OCI-LY1 (cell line): Measurements from ENCODE around the gene ADAM19.

Experiments
- EZH2 ChIP-seq: fragments of 200-600 bp; sonication (generic), shearing (Covaris generic); IDR thresholded peaks from 2 replicates; pipeline ENCODE4 v1.8.0; 2017; ENCODE audit warnings: borderline replicate concordance, mixed run types, mild to moderate bottlenecking, antibody characterized with exemption, low read length, moderate library complexity, mixed read lengths
- TF ChIP-seq, protein P1 (sequence below): fragments of 200-600 bp; sonication (generic), shearing (Covaris generic); IDR thresholded peaks from 2 replicates; pipeline ENCODE4 v1.5.1; 2017; ENCODE audit warnings: mild to moderate bottlenecking, antibody characterized with exemption, low read length, moderate library complexity, mixed read lengths

DNA sequence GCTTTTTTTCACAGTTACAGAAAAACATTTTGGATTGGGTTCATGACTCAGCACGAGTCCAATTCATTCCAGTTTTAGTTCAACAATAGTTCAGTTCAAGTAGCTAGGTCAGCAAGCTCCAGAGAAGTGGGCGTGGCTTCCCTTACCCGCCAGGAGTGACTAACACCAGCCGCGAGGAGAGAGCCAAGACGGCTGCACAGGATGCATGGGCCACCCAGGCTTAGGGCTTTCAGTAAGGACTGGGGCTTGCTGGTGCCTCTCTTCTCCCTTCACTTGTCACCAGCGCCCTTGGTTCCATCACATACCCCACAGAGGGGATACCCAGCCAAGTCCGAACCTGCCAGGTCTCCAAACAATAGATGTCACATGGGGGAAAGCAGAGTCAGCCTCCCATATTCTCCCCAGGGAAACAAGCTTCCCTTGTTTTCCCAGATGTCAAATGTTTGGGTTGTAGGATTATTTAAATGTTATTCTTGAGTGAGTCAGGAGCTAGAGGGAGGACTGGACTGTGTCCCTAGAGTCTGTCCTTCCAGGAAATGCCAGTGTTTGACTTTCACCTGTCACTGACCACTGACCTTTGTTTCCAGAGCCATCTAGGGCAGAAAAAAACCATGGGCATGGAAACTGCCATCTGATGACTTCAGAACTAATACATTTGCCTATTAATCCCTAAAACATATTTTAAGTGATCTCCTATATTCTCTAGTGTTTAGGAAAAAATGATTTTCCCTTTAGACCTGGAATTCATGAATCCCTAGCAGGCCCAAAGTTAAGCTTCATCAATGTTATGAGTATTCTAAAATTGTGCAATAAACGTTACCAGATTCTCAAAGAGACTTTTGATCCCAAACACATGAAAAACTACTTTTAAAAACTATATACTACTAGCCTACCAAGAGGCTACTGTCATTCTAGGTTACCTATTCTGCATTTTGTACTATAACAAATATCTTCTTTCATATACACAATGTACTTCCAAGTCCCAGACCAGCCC lies 63.6 kb downstream of the ADAM19 start:
- TF ChIP-seq EZH2, result no peak
- TF ChIP-seq, protein P1, sequence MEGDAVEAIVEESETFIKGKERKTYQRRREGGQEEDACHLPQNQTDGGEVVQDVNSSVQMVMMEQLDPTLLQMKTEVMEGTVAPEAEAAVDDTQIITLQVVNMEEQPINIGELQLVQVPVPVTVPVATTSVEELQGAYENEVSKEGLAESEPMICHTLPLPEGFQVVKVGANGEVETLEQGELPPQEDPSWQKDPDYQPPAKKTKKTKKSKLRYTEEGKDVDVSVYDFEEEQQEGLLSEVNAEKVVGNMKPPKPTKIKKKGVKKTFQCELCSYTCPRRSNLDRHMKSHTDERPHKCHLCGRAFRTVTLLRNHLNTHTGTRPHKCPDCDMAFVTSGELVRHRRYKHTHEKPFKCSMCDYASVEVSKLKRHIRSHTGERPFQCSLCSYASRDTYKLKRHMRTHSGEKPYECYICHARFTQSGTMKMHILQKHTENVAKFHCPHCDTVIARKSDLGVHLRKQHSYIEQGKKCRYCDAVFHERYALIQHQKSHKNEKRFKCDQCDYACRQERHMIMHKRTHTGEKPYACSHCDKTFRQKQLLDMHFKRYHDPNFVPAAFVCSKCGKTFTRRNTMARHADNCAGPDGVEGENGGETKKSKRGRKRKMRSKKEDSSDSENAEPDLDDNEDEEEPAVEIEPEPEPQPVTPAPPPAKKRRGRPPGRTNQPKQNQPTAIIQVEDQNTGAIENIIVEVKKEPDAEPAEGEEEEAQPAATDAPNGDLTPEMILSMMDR, result no peak
